ENCODE results near the gene PGP.

The PGP gene

GRCh38 chr16:2163211-2163881 is 51.3 kb downstream of the PGP start:
- no peak for DNase-seq (ENCODE audit: low read depth, low spot score)

- DNase-seq (ENCODE audit: low read depth, low spot score): no peak
Measured at GRCh38 chr16:2162676-2163118, 51.9 kb downstream of the PGP start.

GRCh38 chr16:2161911-2162310 is 52.7 kb downstream of the PGP start:
- no peak for DNase-seq (ENCODE audit: low read depth, low spot score)

All from activated CD4-positive, CD25-positive, alpha-beta regulatory T cell treated with anti-CD3 and anti-CD28 coated beads, Interleukin-2, amount 50 U/mL, for 16 hours (primary cell).